ENCODE data around the gene AGMO.

GRCh38 chr7:15197042-15197977, 364.5 kb downstream of the AGMO start:
- TF ChIP-seq CTCF (conservative IDR thresholded peaks at IDR 0.05 in 1 of 2, IDR thresholded peaks at IDR 0.05 in 1 of 2; ENCODE audit: extremely low read depth in 1 of 2, insufficient read depth in 1 of 2, low read depth in 1 of 2, low read length in 2 of 2) = no peak
- no peak for TF ChIP-seq EZH2 (IDR thresholded peaks at IDR 0.05; ENCODE audit: borderline replicate concordance, low read length)
